Measurements from ENCODE around the gene RSPH1.

GRCh38 chr21:42468491-42469131, 27.4 kb downstream of the RSPH1 start:
- TF ChIP-seq POLR2A (IDR thresholded peaks at IDR 0.05) (no peak), POLR2AphosphoS5 (IDR thresholded peaks at IDR 0.05) (no peak)

Data from gastroesophageal sphincter (tissue), 2 donors.